Natural killer cell (primary cell): ENCODE results near the gene MTFR2. TPM values are rescaled to one million over a fixed set of nuclear protein-coding genes. Genes with fewer than 3 reads are reported as not detected.

ENCODE experiments used
- ATAC-seq, 3 donors: fragments of 150-1000 bp in 2 of 3; fragments of 200-7000 bp in 1 of 3; cut with Tn5 transposase; 1 replicate in 1 of 3; 2 replicates in 2 of 3; pipeline ENCODE4 v1.10.0; 2021; ENCODE audit warnings: mild to moderate bottlenecking in 2 of 3, moderate library complexity in 2 of 3
- DNase-seq, 2 donors: peaks; one replicate each; pipeline versions ENCODE4 v3.0.0 to v3.0.0-alpha.2; 2013 to 2021; ENCODE audit warnings: mixed read lengths in 1 of 2
- H3K27ac ChIP-seq: one replicate; pipeline ENCODE4 v1.5.1; 2013; ENCODE audit warnings: mild to moderate bottlenecking, low read length
- H3K27me3 ChIP-seq: one replicate; pipeline ENCODE4 v1.6.1; 2013; ENCODE audit warnings: low read length; ENCODE audit not compliant: control insufficient read depth, insufficient read depth
- H3K36me3 ChIP-seq: one replicate; pipeline ENCODE4 v1.6.1; 2013; ENCODE audit warnings: low read length; ENCODE audit not compliant: control insufficient read depth, insufficient read depth
- H3K4me1 ChIP-seq: one replicate; pipeline ENCODE4 v1.6.1; 2013; ENCODE audit warnings: low read length; ENCODE audit not compliant: control insufficient read depth, insufficient read depth
- H3K4me3 ChIP-seq: one replicate; pipeline ENCODE4 v1.5.1; 2013; ENCODE audit warnings: low read length
- H3K9me3 ChIP-seq: one replicate; pipeline ENCODE4 v1.6.1; 2013; ENCODE audit warnings: low read length; ENCODE audit not compliant: control insufficient read depth, insufficient read depth
- H3K27ac Mint-ChIP-seq, 2 donors: one replicate each; pipeline ENCODE4 v1.8.0; 2022; ENCODE audit warnings: mild to moderate bottlenecking in 2 of 2, mixed read lengths in 2 of 2, moderate library complexity in 1 of 2
- H3K27me3 Mint-ChIP-seq, 2 donors: one replicate each; pipeline ENCODE4 v1.8.0; 2022; ENCODE audit warnings: low read depth in 2 of 2, mixed read lengths in 2 of 2
- H3K36me3 Mint-ChIP-seq: one replicate; pipeline ENCODE4 v1.8.0; 2022; ENCODE audit warnings: mixed read lengths
- H3K4me1 Mint-ChIP-seq, 2 donors: one replicate each; pipeline ENCODE4 v1.8.0; 2022; ENCODE audit warnings: mixed read lengths in 2 of 2
- H3K4me3 Mint-ChIP-seq: one replicate; pipeline ENCODE4 v1.8.0; 2022; ENCODE audit warnings: mild to moderate bottlenecking, moderate library complexity, mixed read lengths
- H3K9me3 Mint-ChIP-seq, 2 donors: one replicate each; pipeline ENCODE4 v1.8.0; 2022; ENCODE audit warnings: mixed read lengths in 2 of 2
- CTCF ChIP-seq: fragments of 200-600 bp; IDR thresholded peaks from one replicate; pipeline ENCODE4 v1.8.0; 2022; ENCODE audit warnings: antibody characterized with exemption
- WGBS: methylation state at CpG from one replicate; pipeline ENCODE4 v1.1.7; 2013; ENCODE audit warnings: missing lambda C conversion rate; ENCODE audit not compliant: insufficient coverage; 5-methylcytosine and 5-hydroxymethylcytosine counted together
- intact Hi-C: fragments of 100-400 bp; cut with micrococcal nuclease; formaldehyde crosslinking; loops from one replicate; pipeline ENCODE4 v1.14.2; 2022
- total RNA-seq, 4 donors: library from RNA; stranded (reverse); fragments of 120-200 nt in 1 of 4; gene quantifications; one replicate each; pipeline versions ENCODE4 v1.2.3 to v1.2.4, GENCODE V29; 2013 to 2022

MTFR2 gene
- total RNA-seq, 3 donors from 2014 or later (not counting 1 experiment from before 2014, with no cell fraction given) = 1.7 to 2.1 (median 2.0) TPM

- peaks cover 0 to 8% of the 10 kb centered on the region in 2 donors for H3K27me3 Mint-ChIP-seq
- H3K4me3 Mint-ChIP-seq = no peak overlapping the region
- intact Hi-C loops = no loop called here
- no peaks in the 10 kb centered on the region for H3K36me3 ChIP-seq
- DNase-seq (no peak), ATAC-seq (no peak)
- H3K4me1 ChIP-seq = no peaks in the 10 kb centered on the region
- no peak for TF ChIP-seq CTCF
- H3K4me1 Mint-ChIP-seq = no peaks in the 10 kb centered on the region
- H3K27ac Mint-ChIP-seq = no peak overlapping the region
- no peak overlapping the region for H3K4me3 ChIP-seq
- no peaks in the 10 kb centered on the region for H3K27me3 ChIP-seq
- no peaks in the 10 kb centered on the region for H3K9me3 ChIP-seq
- H3K27ac ChIP-seq = no peak overlapping the region
- WGBS = 96% methylated on average over 5 of the region's 6 CpGs
- no peaks in the 10 kb centered on the region for H3K9me3 Mint-ChIP-seq
- no peaks in the 10 kb centered on the region for H3K36me3 Mint-ChIP-seq
Observed at GRCh38 chr6:136192902-136193301, 57.2 kb downstream of the MTFR2 start.

GRCh38 chr6:136191606-136192312, 58.4 kb downstream of the MTFR2 start:
- WGBS = 93% methylated on average over 32 of the region's 32 CpGs
- H3K27ac Mint-ChIP-seq = no peak overlapping the region
- ATAC-seq (no peak), DNase-seq (no peak)
- H3K9me3 Mint-ChIP-seq = no peaks in the 10 kb centered on the region
- H3K36me3 Mint-ChIP-seq = no peaks in the 10 kb centered on the region
- no peaks in the 10 kb centered on the region for H3K36me3 ChIP-seq
- no peak overlapping the region for H3K27ac ChIP-seq
- no peak overlapping the region for H3K4me3 Mint-ChIP-seq
- no peaks in the 10 kb centered on the region for H3K4me1 ChIP-seq
- no peaks in the 10 kb centered on the region for H3K4me1 Mint-ChIP-seq
- TF ChIP-seq CTCF = no peak
- H3K27me3 Mint-ChIP-seq = peaks cover 0 to 8% of the 10 kb centered on the region in 2 donors
- H3K9me3 ChIP-seq = no peaks in the 10 kb centered on the region
- no peaks in the 10 kb centered on the region for H3K27me3 ChIP-seq
- no peak overlapping the region for H3K4me3 ChIP-seq
- intact Hi-C loops = no loop called here

GRCh38 chr6:136189104-136189503, 61.0 kb downstream of the MTFR2 start:
- H3K9me3 ChIP-seq = no peaks in the 10 kb centered on the region
- H3K9me3 Mint-ChIP-seq = no peaks in the 10 kb centered on the region
- no peaks in the 10 kb centered on the region for H3K36me3 ChIP-seq
- 91% methylated on average over 3 of the region's 3 CpGs for WGBS
- H3K27me3 Mint-ChIP-seq = peaks cover 3 to 8% of the 10 kb centered on the region in 2 donors
- ATAC-seq = no peak
- no peaks in the 10 kb centered on the region for H3K27me3 ChIP-seq
- no peak overlapping the region for H3K27ac ChIP-seq
- no peak for DNase-seq
- no peak for TF ChIP-seq CTCF
- H3K4me3 Mint-ChIP-seq = no peak overlapping the region
- no peak overlapping the region for H3K27ac Mint-ChIP-seq
- no peaks in the 10 kb centered on the region for H3K4me1 ChIP-seq
- H3K4me1 Mint-ChIP-seq = no peaks in the 10 kb centered on the region
- no peak overlapping the region for H3K4me3 ChIP-seq
- H3K36me3 Mint-ChIP-seq = no peaks in the 10 kb centered on the region
- intact Hi-C loops = no loop called here

GRCh38 chr6:136188486-136188885, 61.6 kb downstream of the MTFR2 start:
- ATAC-seq = no peak
- WGBS = 59% methylated on average over 2 of the region's 2 CpGs

More at GRCh38 chr6:136188486-136188885, 61.6 kb downstream of the MTFR2 start:
- intact Hi-C loops = no loop called here
- Histone ChIP-seq H3K27ac (no peak overlapping the region), H3K27me3 (no peaks in the 10 kb centered on the region), H3K4me1 (no peaks in the 10 kb centered on the region), H3K36me3 (no peaks in the 10 kb centered on the region), H3K9me3 (no peaks in the 10 kb centered on the region), H3K4me3 (no peak overlapping the region)
- no peaks in the 10 kb centered on the region for H3K9me3 Mint-ChIP-seq
- no peak overlapping the region for H3K4me3 Mint-ChIP-seq
- peaks cover 3 to 8% of the 10 kb centered on the region in 2 donors for H3K27me3 Mint-ChIP-seq
- no peak for TF ChIP-seq CTCF
- H3K27ac Mint-ChIP-seq = no peak overlapping the region
- no peaks in the 10 kb centered on the region for H3K4me1 Mint-ChIP-seq
- no peak for DNase-seq
- no peaks in the 10 kb centered on the region for H3K36me3 Mint-ChIP-seq
